Right lung (tissue), 5 donors: Measurements from ENCODE around the gene DDX39A. TPM values are rescaled to one million over a fixed set of nuclear protein-coding genes. Genes with fewer than 3 reads are reported as not detected.
"Not testable (repeated sequence)": the region's sequence is repeated elsewhere in the genome, so short reads cannot be mapped to it uniquely, and the experiment has no call there.

Source experiments
- DNase-seq, 2 donors: peaks; one replicate each; pipeline ENCODE4 v3.0.0-alpha.2; 2013
- polyA plus RNA-seq, 5 donors: library from polyadenylated mRNA; unstranded; fragments of 120-200 nt; gene quantifications; one replicate each; pipeline versions ENCODE4 v1.2.1 to v1.2.3, GENCODE V29; 2013; ENCODE audit warnings: inconsistent platforms in 1 of 5, low replicate concordance in 1 of 5; ENCODE audit not compliant: insufficient read length in 5 of 5, insufficient read depth in 1 of 5

The DDX39A gene
- polyA plus RNA-seq, 5 donors, result 39.2 to 62.2 (median 52.1) TPM

DNA sequence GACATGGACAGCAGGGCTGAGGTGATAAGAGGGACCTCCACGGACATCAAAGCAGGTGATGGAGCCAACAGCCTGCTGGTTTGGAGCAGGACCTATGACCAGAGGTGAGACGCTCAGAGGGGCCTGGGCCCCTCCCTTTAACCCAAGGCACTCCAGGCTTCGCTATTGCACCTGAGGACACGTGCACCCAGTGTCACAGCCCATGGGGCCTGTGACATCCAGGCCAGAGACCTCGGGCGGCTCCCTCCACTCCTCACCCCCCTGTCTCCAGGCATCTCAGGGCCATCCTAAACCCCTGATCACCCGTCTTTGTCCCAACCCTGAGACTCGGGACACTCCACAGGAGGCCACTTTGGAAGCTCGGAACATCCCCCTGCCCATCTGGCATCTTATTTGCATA, 25.0 kb downstream of the DDX39A start:
- no peak for DNase-seq

DNA sequence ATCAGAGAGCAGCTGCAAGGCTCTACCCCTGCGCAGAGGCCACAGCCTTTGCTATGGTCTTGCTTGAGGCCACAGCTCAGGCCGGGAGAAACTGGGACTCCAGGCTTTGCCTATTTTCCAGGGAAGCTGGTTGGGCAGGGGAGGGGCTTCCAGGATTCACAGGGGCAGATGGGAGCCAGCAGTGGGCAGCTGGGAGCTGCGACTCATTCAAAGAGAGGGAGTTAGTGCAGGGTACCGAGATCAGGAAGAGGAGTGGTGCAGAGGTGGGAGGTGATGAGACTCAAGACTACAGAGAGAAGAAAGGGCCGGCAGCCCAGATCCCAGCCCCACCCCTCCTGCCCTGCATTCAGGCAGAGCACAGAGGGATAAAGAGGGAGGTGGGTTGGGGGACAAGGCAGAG, 25.8 kb downstream of the DDX39A start:
- no peak for DNase-seq

DNA sequence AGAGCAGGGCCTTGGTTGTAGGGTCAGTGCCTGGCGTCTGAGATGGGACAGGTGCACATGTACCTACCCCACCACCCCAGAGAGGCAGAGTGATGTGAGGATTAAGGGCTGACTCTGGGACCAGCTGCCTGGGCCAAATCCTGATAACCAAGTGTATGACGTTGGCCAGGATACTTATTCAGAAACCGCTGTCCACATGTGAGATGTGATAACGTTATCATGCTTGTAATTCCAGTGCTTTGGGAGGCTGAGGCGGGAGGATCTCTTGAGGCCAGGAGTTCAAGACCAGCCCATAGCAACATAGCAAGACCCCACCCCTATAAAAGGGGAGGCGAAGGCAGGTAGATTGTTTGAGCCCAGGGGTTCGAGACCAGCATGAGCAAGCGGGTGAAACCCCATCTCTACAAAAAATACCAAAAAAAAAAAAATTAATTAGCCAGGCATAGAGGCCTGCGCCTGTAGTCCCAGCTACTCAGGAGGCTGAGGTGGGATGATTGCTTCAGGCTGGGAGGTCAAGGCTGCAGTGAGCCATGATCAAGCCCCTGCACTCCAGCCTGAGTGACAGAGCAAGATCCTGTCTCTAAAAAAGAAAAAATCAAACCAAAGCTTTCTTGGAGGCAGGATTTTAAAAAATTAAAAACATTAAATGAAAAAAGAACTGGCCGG, 27.9 kb downstream of the DDX39A start:
- DNase-seq, result no peak

DNA sequence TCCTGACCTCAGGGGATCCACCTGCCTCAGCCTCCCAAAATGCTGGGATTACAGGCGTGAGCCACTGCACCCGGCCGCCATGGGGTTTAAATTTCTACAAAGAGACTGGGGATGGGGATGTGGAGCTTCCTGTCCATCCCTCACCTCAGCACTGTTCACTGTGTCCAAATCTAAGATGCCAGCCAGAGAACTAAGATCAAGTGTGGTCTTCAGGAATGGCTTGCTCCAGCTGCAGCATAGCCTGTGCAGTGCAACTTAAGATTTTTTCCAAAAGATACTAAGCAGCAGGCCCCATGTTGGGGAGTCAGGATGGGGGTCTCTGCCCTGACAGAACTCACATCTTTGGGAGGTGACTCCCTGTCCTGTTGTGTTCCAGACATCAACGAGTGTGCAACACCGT, 28.6 kb downstream of the DDX39A start:
- no peak for DNase-seq

DNA sequence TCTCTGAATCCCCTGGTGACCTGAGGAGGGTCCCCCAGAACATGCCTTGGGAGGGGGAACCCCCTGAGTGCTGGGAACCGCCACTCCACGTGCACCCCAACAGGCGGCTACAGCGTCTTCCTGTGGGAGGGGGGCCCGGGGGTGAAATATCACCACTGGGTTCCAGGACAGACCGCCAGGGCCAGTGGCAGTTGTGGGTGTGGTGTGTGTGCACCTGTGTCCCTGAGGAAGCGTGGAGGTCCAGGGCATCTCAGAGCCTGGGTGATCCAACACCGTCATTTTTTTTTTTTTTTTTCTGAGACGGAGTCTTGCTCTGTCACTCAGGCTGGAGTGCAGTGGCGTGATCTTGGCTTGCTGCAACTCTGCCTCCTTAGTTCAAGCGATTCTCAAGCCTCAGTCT, 33.6 kb downstream of the DDX39A start:
- no peak for DNase-seq

DNA sequence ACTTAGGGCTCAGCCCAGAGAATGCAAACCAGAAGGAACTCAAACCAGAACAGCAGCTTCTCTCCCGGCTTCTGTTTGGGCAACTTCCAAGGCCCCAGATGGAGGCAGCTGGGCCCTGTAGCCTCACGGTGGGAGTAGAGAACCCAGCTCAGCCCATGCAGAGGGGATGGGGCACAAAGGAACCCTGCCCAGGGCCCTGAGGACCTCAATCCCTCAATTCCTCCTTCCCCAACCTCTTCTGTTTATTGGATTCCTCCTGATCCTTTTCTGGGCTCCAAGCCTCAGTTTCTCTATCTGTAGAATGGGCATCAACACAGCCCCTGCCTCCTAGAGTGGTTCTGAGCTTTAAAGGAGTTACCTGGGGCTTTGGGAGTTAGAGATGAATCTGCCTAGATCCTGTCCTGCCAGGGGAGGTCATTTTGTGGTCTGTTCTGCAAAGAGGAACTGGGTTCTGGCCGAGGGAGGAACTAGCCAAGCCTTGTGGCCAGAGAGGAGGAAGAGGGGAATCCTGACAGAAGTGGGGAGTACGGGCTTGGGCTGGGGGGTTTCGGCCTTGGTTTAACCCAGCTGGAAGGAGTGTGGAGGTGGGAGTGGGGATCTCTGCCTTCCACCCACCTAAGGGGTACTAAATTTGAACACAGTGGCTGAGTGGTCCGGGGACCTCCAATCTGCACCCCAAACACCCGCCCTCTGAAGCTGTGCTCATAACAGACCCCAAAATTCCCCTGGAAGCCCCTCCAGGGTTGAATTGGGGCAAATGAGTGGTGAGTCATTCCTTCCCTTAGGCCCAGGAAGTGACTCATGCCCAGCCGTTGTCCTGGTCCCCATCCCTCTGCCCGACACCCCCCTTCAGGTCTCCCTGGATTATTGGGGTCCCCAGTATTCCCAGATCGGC, 35.2 kb downstream of the DDX39A start:
- peak; percentile 69 to 71 for DNase-seq

DNA sequence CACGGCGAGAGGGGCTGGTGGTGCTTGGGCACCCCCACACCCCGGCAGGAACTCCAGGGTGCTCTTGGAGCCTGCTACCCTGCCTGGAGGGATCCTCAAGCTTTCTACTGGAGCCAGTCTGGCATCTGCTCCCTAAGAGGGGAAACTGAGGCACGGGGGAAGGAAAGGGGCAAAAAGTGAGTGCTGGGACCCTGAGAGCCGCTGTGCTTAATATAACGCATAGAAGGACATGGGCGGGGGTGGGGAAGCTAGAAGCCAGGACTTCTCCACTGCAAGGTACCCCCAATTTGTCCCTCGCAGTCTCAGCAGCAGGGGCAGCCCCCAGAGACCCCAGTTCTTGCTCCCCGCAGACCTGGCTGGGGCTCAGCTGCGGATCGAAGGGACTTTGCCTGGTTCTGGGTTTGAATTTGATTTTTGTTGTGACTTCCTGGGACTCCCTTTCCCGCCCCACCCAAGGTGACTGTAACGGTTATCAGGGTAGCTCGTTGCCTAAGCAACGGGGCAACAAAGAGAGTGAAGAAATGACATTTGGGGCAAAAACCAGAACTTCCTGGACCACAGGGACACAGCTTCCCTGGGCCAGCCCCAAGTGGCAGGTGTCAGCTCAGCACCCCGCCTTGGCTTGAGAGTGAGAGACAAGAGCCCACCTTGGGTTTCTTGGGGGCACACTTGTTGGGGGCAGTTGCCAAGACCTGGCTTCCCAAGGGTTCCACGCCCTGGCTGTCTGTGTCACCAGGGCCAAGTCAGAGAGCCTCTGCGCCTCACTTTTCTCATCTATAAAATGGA, 37.3 kb downstream of the DDX39A start:
- DNase-seq, result no peak

DNA sequence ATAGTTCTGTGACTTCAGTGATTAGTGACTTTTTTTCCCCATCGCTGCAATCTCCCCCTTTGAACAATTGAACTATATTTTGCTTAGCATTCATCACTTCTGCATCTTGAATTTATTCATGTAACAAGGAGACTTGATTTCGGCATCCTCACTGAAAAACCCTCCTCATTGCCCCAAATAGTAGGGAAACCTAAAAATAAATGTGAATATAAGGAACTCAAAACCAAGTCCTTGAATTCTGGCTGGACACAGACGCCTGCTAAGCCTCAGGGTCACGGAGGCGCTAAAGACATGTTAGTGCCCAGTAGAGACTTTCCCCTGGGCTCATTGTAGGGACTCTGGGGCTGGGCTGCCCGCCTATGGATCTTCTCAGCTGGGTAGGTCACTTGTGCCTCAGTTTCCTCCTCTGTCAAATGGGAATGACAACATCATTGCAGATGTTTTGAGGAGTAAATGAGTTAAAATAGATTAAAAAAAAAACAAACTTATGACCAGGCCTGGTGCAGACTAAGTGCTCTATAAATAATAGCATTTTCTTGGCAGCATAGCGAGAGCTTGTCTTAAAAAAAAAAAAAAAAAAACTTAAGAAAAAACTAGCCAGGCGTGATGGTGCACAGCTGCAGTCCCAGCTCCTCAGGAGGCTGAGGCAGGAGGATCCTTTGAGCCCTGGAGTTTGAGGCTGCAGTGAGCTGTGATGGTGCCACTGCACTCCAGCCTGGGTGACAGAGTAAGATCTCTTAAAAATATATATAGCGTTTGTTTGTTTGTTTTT, 39.7 kb downstream of the DDX39A start:
- DNase-seq, result no peak

DNA sequence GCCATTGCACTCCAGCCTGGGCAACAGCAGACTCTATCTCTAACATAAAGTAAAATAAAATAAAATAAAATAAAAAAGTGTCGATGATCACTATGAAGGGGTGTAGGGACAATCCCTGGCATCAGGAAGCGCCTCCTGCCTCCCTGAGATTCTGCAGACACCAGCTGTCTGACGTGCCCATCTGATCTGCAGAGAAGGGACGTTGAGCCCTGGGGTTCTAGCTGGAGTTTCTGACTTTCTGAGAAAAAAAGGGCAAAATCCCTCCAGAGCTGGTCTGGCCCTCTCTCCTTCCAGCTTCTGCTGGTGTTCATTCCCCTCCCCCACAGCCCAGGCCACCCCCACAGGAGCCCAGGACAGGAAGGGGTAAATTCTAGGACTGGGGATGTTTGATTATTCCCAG, 40.3 kb downstream of the DDX39A start:
- no peak for DNase-seq

DNA sequence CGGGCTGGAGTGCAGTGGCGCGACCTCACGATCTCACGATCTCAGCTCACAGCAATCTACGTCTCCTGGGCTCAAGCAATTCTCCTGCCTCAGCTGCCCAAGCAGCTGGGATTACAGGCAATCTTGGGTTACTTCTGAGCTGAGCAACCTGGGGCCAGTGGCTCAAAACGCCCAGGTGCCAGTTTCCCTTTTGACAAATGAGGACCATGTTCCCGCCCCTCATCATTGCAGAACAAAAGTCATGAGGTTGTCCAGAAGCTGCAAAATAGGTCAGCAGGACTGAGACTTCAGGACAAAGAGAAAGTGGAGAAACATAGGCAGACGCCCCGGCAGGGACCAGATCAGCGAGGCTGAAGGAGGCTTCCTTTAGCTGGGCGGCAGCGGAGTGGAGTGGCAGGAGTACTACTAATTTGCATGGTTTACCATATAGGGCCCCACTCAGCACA, 41.2 kb downstream of the DDX39A start:
- no peak for DNase-seq

DNA sequence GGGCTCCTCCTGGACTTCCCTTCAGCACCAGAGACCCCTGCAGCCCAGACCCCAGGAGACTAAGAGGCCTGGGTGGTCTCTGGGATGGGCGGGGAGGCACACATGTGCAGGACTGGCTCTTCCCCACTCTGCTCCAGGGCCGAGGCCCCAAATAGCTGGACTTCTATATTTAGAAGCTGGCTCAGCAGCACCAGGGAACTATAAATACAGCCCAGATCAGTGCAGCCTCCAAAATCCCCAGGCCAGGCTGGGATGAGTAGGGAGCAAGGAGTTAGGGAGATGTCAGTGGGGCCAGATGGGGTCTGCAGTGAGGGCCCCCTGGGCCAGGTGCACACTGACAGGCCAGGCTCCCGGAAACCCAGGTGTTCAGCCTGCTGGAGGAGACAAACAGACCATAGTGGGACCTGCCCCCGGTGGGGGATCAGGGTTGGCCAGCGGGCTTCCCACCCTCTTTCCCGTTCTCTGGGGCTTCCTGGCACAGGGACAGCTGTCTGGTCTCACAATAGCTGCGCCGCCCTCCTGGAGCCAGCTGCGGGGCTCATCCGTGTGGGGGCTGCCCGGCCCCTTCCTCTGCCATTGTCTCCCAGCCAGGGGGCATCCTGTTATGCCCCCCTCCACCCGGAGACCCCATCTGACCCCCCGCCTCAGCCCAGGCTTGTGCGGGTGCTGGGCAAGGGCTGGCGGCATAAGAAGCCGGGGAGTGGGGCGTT, 43.4 kb downstream of the DDX39A start:
- DNase-seq, result no peak

DNA sequence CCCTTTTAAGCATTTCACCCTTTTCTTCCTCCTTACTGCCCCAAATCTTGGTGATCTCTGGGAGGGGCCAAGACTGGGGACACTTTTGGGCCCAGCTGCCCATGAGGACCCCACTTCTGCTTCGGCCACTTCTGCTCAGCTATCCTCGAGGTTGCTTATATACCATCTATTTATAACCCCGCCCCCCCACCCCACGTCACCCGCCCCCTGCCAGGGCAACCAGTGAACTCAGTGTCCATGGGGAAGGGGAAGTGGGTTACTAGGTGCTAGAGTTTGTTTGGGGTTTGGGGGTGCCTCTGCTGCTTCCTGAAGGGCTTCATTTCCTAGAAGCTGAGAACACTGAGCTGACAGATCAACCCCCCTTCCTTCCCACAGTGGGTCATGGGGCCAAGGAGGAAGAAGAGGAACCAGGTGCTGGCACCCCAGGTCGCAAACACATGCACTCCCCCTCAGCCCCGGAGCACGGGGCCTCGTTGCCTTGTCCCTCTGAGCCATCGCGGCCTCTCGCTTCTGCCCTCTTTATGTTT, 44.0 kb downstream of the DDX39A start:
- no peak for DNase-seq

DNA sequence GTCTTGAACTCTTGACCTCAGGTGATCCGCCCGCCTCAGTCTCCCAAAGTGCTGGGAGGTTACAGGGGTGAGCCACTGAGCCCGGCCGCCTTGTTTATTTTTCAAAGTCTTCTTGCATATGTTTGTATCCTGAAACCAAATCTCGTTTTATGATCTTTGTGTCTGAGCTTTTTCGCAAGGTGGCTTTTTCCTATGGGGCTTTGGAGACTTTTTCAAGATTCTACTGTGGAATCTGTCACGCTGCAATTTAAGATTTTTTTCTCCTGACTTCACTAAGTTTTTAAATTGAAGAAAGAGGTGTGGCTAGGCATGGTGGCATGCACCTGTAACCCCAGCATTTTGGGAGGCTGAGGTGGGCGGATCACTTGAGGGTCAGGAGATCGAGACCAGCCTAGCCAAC, 44.8 kb downstream of the DDX39A start:
- not testable (repeated sequence) for DNase-seq

DNA sequence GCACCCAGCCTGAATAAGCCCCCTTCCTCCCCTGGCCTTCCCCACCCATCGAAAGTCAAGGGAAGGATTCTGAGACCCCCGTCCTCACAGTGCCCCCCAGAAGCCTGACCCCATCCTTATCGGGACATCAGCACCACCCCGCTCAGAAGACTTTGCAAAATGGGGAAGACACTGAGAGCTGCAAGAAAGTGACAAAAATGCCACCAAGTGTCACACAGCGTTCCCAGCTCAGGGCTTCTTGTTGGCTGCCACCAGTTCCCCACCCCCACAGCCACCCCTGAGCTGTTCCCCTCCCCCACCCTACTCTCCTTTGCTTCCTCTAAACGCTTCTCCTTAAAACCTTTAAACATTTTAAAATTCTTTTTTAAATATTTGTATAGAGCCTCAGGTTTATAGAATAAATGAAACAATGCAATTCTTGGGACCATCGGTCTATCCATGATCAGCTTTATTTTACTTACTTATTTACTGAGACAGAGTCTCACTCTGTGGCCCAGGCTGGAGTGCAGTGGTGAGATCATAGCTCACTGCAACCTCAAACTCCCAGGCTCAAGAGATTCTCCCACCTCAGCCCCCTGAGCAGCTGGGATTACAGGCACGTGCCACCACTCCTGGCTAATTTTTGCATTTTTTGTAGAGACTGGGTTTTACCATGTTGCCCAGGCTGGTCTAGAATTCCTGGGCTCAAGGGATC, 46.6 kb downstream of the DDX39A start:
- DNase-seq, result not testable (repeated sequence)

DNA sequence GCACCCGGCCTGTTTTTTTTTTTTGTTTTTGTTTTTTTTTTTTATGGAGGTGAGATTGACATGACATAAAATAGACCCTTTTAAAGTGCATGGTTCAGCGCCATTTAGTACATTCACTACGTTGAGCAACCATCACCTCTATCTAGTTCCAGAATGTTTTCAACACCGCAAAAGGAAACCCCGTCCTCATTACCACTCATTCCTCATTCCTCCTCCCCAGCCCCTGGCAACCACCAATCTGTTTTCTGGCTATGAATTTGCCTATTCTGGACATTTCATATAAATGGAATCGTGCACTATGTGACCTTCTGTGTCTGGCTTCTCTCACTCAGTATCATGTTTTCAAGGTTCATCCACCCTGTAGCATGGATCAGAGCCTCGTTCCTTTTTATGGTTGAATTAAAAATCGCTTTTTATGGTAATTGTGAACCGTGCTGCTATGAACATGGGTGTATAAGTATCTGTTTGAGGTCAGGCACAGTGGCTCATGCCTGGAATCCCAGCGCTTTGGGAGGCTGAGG, 47.8 kb downstream of the DDX39A start:
- DNase-seq, result no peak

DNA sequence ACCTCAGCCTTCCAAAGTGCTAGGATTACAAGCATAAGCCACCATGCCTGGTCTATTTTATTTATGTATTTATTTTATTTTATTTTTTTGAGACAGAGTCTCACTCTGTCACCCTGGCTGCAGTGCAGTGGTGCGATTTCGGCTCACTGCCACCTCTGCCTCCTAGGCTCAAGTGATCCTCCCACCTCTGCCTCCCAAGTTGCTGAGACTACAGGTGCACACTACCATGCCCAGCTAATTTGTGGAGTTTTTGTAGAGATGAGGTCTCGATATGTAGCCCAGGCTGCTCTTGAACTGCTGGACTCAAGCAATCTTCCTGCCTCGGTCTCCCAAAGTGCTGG, 48.2 kb downstream of the DDX39A start:
- DNase-seq, result no peak

DNA sequence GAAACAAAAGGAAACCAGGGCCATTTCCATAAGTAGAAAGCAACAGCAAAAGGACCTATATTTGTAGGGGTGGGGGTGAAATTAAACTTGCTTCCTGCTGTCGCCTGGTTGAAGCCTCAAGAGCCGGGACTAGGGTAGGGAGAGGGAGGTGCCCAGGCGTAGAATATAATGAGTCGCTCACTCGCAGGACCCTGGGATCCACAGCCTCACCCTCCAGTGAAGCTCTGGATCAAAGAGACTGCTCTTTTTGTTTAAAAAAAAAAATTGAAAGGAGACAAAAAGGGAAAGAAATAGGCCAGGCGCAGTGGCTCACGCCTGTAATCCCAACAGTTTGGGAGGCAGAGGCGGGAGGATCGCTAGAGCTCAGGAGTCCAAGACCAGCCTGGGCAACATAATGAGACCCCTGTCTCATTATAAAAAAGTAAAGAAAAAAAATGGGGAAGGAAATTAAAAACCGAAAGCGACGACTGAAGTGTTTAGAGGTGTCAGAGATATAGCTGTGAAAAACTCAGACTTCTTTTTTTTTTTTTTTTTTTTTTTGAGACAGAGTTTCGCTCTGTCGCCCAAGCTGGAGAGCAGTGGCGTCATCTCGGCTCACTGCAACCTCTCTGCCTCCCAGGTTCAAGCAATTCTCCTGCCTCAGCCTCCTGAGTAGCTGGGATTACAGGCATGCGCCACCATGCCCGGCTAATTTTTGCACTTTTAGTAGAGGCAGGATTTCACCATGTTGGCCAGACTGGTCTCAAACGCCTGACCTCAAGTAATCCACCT, 48.8 kb downstream of the DDX39A start:
- no peak for DNase-seq

DNA sequence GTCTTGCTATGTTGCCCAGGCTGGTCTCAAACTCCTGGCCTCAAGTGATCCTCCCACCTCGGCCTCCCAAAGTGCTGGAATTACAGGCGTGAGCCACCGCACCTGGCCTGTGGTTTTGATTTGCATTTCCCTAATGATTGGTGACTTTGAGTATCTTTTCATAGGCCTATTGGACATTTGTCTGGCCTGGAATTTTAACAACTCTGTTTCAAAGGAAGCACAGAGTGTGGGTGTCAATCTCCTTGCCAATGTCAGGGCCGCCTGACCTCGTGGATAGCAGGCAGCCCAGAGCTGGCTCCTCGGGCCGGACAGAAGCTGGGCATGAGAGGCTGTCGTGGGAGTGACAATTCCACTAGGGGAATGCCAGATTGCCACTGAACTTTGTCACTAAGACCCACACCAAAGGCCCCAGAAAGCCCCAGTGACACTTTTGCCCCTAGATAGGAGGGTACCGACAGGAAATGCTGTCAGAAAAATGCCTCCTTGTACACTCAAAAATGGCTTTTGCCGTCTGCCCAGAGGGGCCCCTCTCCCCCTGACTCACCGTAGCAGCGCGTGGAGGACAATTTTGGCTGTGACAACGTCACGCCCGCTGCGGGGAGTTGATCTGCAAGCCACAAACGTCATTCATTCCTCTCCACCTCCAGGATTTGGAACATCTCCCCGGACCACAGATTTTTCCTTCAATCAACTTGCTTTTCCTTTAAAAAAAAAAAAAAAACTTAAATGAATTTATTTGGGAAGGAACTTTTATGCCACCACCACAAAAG, 49.6 kb downstream of the DDX39A start:
- DNase-seq, result no peak
